ENCODE measurements around the gene ATP1A2. TPM values are rescaled to one million over a fixed set of nuclear protein-coding genes. Genes with fewer than 3 reads are reported as not detected.

Gene ATP1A2
- total RNA-seq, 1 donor from 2014 or later: 93.6 TPM

DNA sequence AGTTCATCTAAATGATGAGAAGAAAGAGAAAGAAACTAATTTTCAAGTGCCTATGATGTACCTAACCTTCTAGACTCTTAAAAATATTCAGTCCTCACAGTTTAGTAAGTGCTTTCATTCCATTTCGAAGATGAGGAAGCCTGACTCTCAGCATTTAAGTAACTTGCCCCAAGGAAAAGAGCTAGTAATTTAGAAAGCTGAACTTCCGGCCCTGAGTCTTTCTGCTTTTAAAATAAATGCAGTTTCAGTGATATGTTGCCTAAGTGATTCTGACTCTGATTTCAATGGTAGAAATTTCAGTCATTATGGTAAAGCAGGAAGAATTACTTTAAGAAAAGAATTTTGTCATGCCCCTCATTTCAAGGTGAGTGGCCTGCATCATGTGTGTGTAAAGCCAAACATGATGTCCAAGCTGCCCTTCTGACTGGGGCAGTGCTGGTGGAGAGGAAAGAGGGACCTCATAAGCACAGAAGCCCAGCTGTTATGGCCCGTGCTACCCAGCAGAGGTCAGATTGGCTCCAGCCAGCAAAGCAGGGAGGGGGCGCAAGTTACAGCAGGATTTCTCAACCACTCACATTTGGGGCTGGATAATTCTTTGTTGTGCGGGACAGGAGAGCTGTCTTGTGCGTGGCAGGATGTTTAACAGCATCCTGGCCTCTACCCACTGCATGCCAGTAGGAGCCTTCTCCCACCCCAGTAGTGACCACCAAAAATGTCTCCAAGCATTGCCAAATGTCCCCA, 46.6 kb downstream of the ATP1A2 start:
- no peaks in the 10 kb centered on the region for H3K27me3 Mint-ChIP-seq (ENCODE audit: low read depth)
- peaks cover 29% of the 10 kb centered on the region for H3K4me1 Mint-ChIP-seq
- H3K36me3 Mint-ChIP-seq (ENCODE audit: low read depth): no peaks in the 10 kb centered on the region
- peaks cover 2% of the 10 kb centered on the region for H3K9me3 Mint-ChIP-seq
- TF ChIP-seq, protein P1, sequence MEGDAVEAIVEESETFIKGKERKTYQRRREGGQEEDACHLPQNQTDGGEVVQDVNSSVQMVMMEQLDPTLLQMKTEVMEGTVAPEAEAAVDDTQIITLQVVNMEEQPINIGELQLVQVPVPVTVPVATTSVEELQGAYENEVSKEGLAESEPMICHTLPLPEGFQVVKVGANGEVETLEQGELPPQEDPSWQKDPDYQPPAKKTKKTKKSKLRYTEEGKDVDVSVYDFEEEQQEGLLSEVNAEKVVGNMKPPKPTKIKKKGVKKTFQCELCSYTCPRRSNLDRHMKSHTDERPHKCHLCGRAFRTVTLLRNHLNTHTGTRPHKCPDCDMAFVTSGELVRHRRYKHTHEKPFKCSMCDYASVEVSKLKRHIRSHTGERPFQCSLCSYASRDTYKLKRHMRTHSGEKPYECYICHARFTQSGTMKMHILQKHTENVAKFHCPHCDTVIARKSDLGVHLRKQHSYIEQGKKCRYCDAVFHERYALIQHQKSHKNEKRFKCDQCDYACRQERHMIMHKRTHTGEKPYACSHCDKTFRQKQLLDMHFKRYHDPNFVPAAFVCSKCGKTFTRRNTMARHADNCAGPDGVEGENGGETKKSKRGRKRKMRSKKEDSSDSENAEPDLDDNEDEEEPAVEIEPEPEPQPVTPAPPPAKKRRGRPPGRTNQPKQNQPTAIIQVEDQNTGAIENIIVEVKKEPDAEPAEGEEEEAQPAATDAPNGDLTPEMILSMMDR (conservative IDR thresholded peaks at IDR 0.05): peak; percentile 51
- H3K4me3 Mint-ChIP-seq: no peak overlapping the region
- DNase-seq (ENCODE audit: low read depth, low spot score): peak; percentile 29
- H3K27ac Mint-ChIP-seq (ENCODE audit: unreplicated experiment): no peak overlapping the region

- Mint-ChIP-seq H3K27ac (ENCODE audit: unreplicated experiment) (no peak overlapping the region), H3K4me1 (peaks cover 32% of the 10 kb centered on the region), H3K4me3 (no peak overlapping the region), H3K9me3 (peaks cover 2% of the 10 kb centered on the region), H3K36me3 (ENCODE audit: low read depth) (no peaks in the 10 kb centered on the region), H3K27me3 (ENCODE audit: low read depth) (no peaks in the 10 kb centered on the region)
- DNase-seq (ENCODE audit: low read depth, low spot score): no peak
- TF ChIP-seq, protein P1 (conservative IDR thresholded peaks at IDR 0.05): no peak
Measured at GRCh38 chr1:160162931-160163330, 47.4 kb downstream of the ATP1A2 start.

GRCh38 chr1:160163615-160164014, 48.1 kb downstream of the ATP1A2 start:
- TF ChIP-seq, protein P1 (conservative IDR thresholded peaks at IDR 0.05): no peak
- Mint-ChIP-seq H3K4me3 (no peak overlapping the region), H3K9me3 (peaks cover 2% of the 10 kb centered on the region), H3K36me3 (ENCODE audit: low read depth) (no peaks in the 10 kb centered on the region), H3K27me3 (ENCODE audit: low read depth) (no peaks in the 10 kb centered on the region), H3K27ac (ENCODE audit: unreplicated experiment) (peak overlapping the region; percentile 59), H3K4me1 (peaks cover 36% of the 10 kb centered on the region)
- DNase-seq (ENCODE audit: low read depth, low spot score): no peak

GRCh38 chr1:160164121-160164520, 48.6 kb downstream of the ATP1A2 start:
- TF ChIP-seq, protein P1 (conservative IDR thresholded peaks at IDR 0.05): no peak
- Mint-ChIP-seq H3K4me3 (no peak overlapping the region), H3K4me1 (peaks cover 41% of the 10 kb centered on the region)

GRCh38 chr1:160166166-160166868, 50.8 kb downstream of the ATP1A2 start:
- Mint-ChIP-seq H3K9me3 (peaks cover 2% of the 10 kb centered on the region), H3K27ac (ENCODE audit: unreplicated experiment) (no peak overlapping the region), H3K4me3 (no peak overlapping the region), H3K27me3 (ENCODE audit: low read depth) (no peaks in the 10 kb centered on the region), H3K36me3 (ENCODE audit: low read depth) (no peaks in the 10 kb centered on the region), H3K4me1 (peaks cover 56% of the 10 kb centered on the region)
- no peak for DNase-seq (ENCODE audit: low read depth, low spot score)
- TF ChIP-seq, protein P1 (conservative IDR thresholded peaks at IDR 0.05): no peak

More at GRCh38 chr1:160164121-160164520, 48.6 kb downstream of the ATP1A2 start:
- no peak for DNase-seq (ENCODE audit: low read depth, low spot score)
- Mint-ChIP-seq H3K9me3 (peaks cover 2% of the 10 kb centered on the region), H3K36me3 (ENCODE audit: low read depth) (no peaks in the 10 kb centered on the region), H3K27me3 (ENCODE audit: low read depth) (no peaks in the 10 kb centered on the region), H3K27ac (ENCODE audit: unreplicated experiment) (no peak overlapping the region)
